ENCODE results near the gene ANKZF1.

DNA sequence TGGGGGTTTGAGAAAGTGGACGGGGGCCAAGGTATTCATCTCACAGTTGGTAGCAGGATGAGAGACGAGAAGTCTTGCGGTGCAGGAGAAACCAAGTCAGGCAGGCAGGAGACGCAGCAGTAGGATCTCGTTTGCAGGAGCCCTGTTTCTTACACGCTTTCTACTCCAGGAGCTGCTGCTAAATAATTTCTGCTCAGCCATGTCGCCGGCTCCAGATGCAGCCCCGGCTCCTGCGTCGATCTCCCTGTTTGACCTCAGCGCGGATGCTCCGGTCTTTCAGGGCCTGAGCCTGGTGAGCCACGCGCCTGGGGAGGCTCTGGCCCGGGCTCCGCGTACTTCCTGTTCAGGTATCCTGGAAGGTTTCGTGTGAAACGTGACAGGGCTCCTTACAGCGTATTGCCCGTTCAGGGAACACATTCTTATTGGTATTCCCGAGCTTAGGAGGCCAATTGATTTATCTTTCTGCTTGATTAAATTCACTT lies 494 bp downstream of the ANKZF1 start:
- no peak for TF ChIP-seq RARB (CRISPR knock-in tag; IDR thresholded peaks at IDR 0.05)
- TF ChIP-seq ZNF8 (CRISPR knock-in tag; IDR thresholded peaks at IDR 0.05) = no peak
- no peak for TF ChIP-seq ZNF565 (CRISPR knock-in tag; conservative IDR thresholded peaks at IDR 0.05; ENCODE audit: low read depth)
- TF ChIP-seq, protein P1, sequence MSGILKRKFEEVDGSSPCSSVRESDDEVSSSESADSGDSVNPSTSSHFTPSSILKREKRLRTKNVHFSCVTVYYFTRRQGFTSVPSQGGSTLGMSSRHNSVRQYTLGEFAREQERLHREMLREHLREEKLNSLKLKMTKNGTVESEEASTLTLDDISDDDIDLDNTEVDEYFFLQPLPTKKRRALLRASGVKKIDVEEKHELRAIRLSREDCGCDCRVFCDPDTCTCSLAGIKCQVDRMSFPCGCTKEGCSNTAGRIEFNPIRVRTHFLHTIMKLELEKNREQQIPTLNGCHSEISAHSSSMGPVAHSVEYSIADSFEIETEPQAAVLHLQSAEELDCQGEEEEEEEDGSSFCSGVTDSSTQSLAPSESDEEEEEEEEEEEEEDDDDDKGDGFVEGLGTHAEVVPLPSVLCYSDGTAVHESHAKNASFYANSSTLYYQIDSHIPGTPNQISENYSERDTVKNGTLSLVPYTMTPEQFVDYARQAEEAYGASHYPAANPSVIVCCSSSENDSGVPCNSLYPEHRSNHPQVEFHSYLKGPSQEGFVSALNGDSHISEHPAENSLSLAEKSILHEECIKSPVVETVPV (CRISPR knock-in tag; IDR thresholded peaks at IDR 0.05) = no peak
- no peak for TF ChIP-seq ZFP3 (CRISPR knock-in tag; IDR thresholded peaks at IDR 0.05)
- no peak for TF ChIP-seq BACH2 (CRISPR knock-in tag; IDR thresholded peaks at IDR 0.05; ENCODE audit: borderline replicate concordance)
- TF ChIP-seq ZC3H10 (CRISPR knock-in tag; IDR thresholded peaks at IDR 0.05) = no peak
- TF ChIP-seq SNAI2 (CRISPR knock-in tag; IDR thresholded peaks at IDR 0.05) = no peak
- TF ChIP-seq, protein P2, sequence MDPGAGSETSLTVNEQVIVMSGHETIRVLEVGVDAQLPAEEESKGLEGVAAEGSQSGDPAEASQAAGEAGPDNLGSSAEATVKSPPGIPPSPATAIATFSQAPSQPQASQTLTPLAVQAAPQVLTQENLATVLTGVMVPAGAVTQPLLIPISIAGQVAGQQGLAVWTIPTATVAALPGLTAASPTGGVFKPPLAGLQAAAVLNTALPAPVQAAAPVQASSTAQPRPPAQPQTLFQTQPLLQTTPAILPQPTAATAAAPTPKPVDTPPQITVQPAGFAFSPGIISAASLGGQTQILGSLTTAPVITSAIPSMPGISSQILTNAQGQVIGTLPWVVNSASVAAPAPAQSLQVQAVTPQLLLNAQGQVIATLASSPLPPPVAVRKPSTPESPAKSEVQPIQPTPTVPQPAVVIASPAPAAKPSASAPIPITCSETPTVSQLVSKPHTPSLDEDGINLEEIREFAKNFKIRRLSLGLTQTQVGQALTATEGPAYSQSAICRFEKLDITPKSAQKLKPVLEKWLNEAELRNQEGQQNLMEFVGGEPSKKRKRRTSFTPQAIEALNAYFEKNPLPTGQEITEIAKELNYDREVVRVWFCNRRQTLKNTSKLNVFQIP (CRISPR knock-in tag; IDR thresholded peaks at IDR 0.05; ENCODE audit: borderline replicate concordance, low read depth) = no peak
- TF ChIP-seq ESRRG (CRISPR knock-in tag; IDR thresholded peaks at IDR 0.05) = no peak

Data from SK-N-SH treated with all-trans-retinoic acid at 6 μM for 48 hours (cell line).